GM19438 (cell line): ENCODE measurements around the gene USP11.

Source experiments
- ATAC-seq: cut with Tn5 transposase; IDR thresholded peaks from one replicate; pipeline ENCODE4 v1.9.1; 2021; ENCODE audit warnings: low read depth; ENCODE audit not compliant: unreplicated experiment

The USP11 gene

GRCh38 chrX:47232803-47233332, at the start of gene USP11:
Gene USP11 (plus strand): TSS chrX:47233009. CDS start chrX:47233044, 35 bp downstream.
- peak; percentile 17 for ATAC-seq

- no peak for ATAC-seq
Measured at GRCh38 chrX:47184486-47184885, 48.3 kb upstream of the USP11 start.

- ATAC-seq, result no peak
Measured at GRCh38 chrX:47185241-47185640, 47.6 kb upstream of the USP11 start.

- ATAC-seq, result no peak
Measured at GRCh38 chrX:47186096-47186740, 46.6 kb upstream of the USP11 start.

GRCh38 chrX:47187106-47187677, 45.6 kb upstream of the USP11 start:
- ATAC-seq, result no peak

- no peak for ATAC-seq
Measured at GRCh38 chrX:47189906-47190305, 42.9 kb upstream of the USP11 start.

GRCh38 chrX:47190445-47191269, 42.2 kb upstream of the USP11 start:
- ATAC-seq, result peak; percentile 32

GRCh38 chrX:47191331-47191730, 41.5 kb upstream of the USP11 start:
- ATAC-seq, result no peak

- ATAC-seq, result no peak
Measured at GRCh38 chrX:47191806-47192401, 40.9 kb upstream of the USP11 start.

GRCh38 chrX:47193475-47194193, 39.2 kb upstream of the USP11 start, which contains the start of gene UBA1:
Gene UBA1 (plus strand): TSS chrX:47193829. CDS start chrX:47198803, 4,974 bp downstream.
- ATAC-seq, result peak; percentile 71

GRCh38 chrX:47194194-47194787, 38.5 kb upstream of the USP11 start:
- ATAC-seq, result no peak

GRCh38 chrX:47196098-47196497, 36.7 kb upstream of the USP11 start:
- no peak for ATAC-seq

GRCh38 chrX:47197526-47197925, 35.3 kb upstream of the USP11 start:
- no peak for ATAC-seq

- ATAC-seq, result no peak
Measured at GRCh38 chrX:47198026-47198686, 34.7 kb upstream of the USP11 start.

GRCh38 chrX:47198687-47199080, 34.1 kb upstream of the USP11 start:
- ATAC-seq, result no peak

- ATAC-seq, result no peak
Measured at GRCh38 chrX:47199286-47199685, 33.5 kb upstream of the USP11 start.

GRCh38 chrX:47200385-47201150, 32.2 kb upstream of the USP11 start:
- ATAC-seq, result no peak

GRCh38 chrX:47201345-47201944, 31.4 kb upstream of the USP11 start:
- ATAC-seq, result no peak
